ENCODE results near the gene PYGM.

GRCh38 chr11:64744544-64745188 lies 15.1 kb downstream of the PYGM start:
- TF ChIP-seq EZH2 (IDR thresholded peaks at IDR 0.05; ENCODE audit: low read length, missing control alignments) = no peak
- no peak for TF ChIP-seq CTCF (conservative IDR thresholded peaks at IDR 0.05 in 1 of 2, IDR thresholded peaks at IDR 0.05 in 1 of 2; ENCODE audit: low read depth in 1 of 2, low read length in 2 of 2)

All from fibroblast of lung (primary cell).